B cell (primary cell): Measurements from ENCODE around the gene SLC2A13. TPM values are rescaled to one million over a fixed set of nuclear protein-coding genes. Genes with fewer than 3 reads are reported as not detected.

Experiments used
- ATAC-seq: fragments of 200-7000 bp; cut with Tn5 transposase; one replicate; pipeline ENCODE4 v1.10.0; 2021; ENCODE audit warnings: low read depth, mild to moderate bottlenecking, moderate number of reproducible peaks, moderate library complexity
- CTCF ChIA-PET: fragments of 350-600 bp; sonication (Branson Sonifier 250); formaldehyde crosslinking; loops from one replicate; lab custom pipeline; 2021; ENCODE audit warnings: antibody characterized with exemption, inconsistent platforms; lab: Charles Lee
- POLR2A ChIA-PET: fragments of 350-600 bp; sonication (Branson Sonifier 250); formaldehyde crosslinking; loops from one replicate; lab custom pipeline; 2021; ENCODE audit warnings: antibody characterized with exemption; lab: Charles Lee
- DNase-seq: peaks from one replicate; pipeline ENCODE4 v3.0.0; 2013
- H2AFZ ChIP-seq: 2 replicates; pipeline ENCODE4 v1.6.1; 2012; ENCODE audit warnings: mild to moderate bottlenecking, low read depth, low read length; ENCODE audit not compliant: insufficient read depth, poor library complexity, severe bottlenecking
- H3K27ac ChIP-seq, 2 donors: 1 replicate in 1 of 2; 2 replicates in 1 of 2; pipeline ENCODE4 v1.5.1; 2012 to 2013; ENCODE audit warnings: low read length in 2 of 2, mild to moderate bottlenecking in 2 of 2, moderate library complexity in 1 of 2
- H3K27me3 ChIP-seq, 4 experiments: fragments of 200-600 bp in 1 of 4; sonication (generic) in 1 of 4; replicated peaks in 1 of 4; 1 replicate in 2 of 4; 2 replicates in 2 of 4; pipeline versions ENCODE4 v1.6.1 to v1.7.0; 2013 to 2016; ENCODE audit warnings: low read length in 3 of 4, mild to moderate bottlenecking in 2 of 4, mixed read lengths in 1 of 4, moderate library complexity in 1 of 4; ENCODE audit not compliant: insufficient read depth in 4 of 4, control insufficient read depth in 3 of 4; ENCODE audit errors: control extremely low read depth in 1 of 4
- H3K36me3 ChIP-seq, 2 experiments: replicated peaks in 1 of 2; 1 replicate in 1 of 2; 2 replicates in 1 of 2; pipeline versions ENCODE4 v1.6.1 to v1.7.1; 2013; ENCODE audit warnings: low read length in 1 of 2; ENCODE audit not compliant: insufficient read depth in 2 of 2, control insufficient read depth in 1 of 2; ENCODE audit errors: control extremely low read depth in 1 of 2, extremely low read depth in 1 of 2
- H3K4me1 ChIP-seq, 2 donors: fragments of 200-600 bp in 1 of 2; sonication (generic) in 1 of 2; 1 replicate in 1 of 2; 2 replicates in 1 of 2; pipeline versions ENCODE4 v1.5.1 to v1.6.1; 2013 to 2017; ENCODE audit warnings: low read length in 2 of 2; ENCODE audit not compliant: control insufficient read depth in 2 of 2, insufficient read depth in 2 of 2
- H3K4me2 ChIP-seq: replicated peaks from 2 replicates; pipeline ENCODE3; 2012; ENCODE audit warnings: mild to moderate bottlenecking, low read depth, low read length; ENCODE audit not compliant: poor library complexity, severe bottlenecking
- H3K4me3 ChIP-seq, 5 experiments: fragments of 200-600 bp in 1 of 5; sonication (generic) in 1 of 5; 1 replicate in 3 of 5; 2 replicates in 2 of 5; pipeline versions ENCODE4 v1.5.1 to v1.7.0; 2011 to 2016; ENCODE audit warnings: low read length in 4 of 5, mild to moderate bottlenecking in 4 of 5, low read depth in 2 of 5, control low read depth in 1 of 5, moderate library complexity in 1 of 5; ENCODE audit not compliant: insufficient read depth in 1 of 5; ENCODE audit errors: control extremely low read depth in 1 of 5, extremely low read depth in 1 of 5
- H3K79me2 ChIP-seq: fragments of 200-600 bp; sonication (generic); one replicate; pipeline ENCODE4 v1.6.0; 2016; ENCODE audit warnings: low read length; ENCODE audit not compliant: control insufficient read depth, insufficient read depth
- H3K9ac ChIP-seq: fragments of 200-600 bp; sonication (generic); 2 replicates; pipeline ENCODE4 v1.6.1; 2017; ENCODE audit warnings: mild to moderate bottlenecking, low read length, moderate library complexity
- H3K9me3 ChIP-seq, 3 donors: one replicate each; pipeline versions ENCODE4 v1.6.1 to v1.7.1; 2013; ENCODE audit warnings: low read length in 2 of 3; ENCODE audit not compliant: control insufficient read depth in 2 of 3, insufficient read depth in 1 of 3; ENCODE audit errors: control extremely low read depth in 1 of 3
- H4K20me1 ChIP-seq: 2 replicates; pipeline ENCODE4 v1.6.0; 2012; ENCODE audit warnings: mild to moderate bottlenecking, low read length; ENCODE audit not compliant: insufficient read depth, control insufficient read depth, poor library complexity, severe bottlenecking
- H3K27ac Mint-ChIP-seq: one replicate; pipeline ENCODE4 v1.8.0; 2021; ENCODE audit warnings: mixed read lengths
- H3K27me3 Mint-ChIP-seq: one replicate; pipeline ENCODE4 v1.8.0; 2021; ENCODE audit warnings: mixed read lengths
- H3K4me1 Mint-ChIP-seq: one replicate; pipeline ENCODE4 v1.8.0; 2021; ENCODE audit warnings: mixed read lengths
- H3K4me3 Mint-ChIP-seq: one replicate; pipeline ENCODE4 v1.8.0; 2021; ENCODE audit warnings: mixed read lengths
- H3K9me3 Mint-ChIP-seq: one replicate; pipeline ENCODE4 v1.8.0; 2022; ENCODE audit warnings: mixed read lengths; ENCODE audit not compliant: insufficient read depth
- EZH2 ChIP-seq: IDR thresholded peaks from 2 replicates; pipeline ENCODE4 v1.6.1; 2012; ENCODE audit warnings: borderline replicate concordance, low read depth, mild to moderate bottlenecking, moderate library complexity, low read length; ENCODE audit not compliant: insufficient read depth, poor library complexity, severe bottlenecking
- WGBS: methylation state at CpG from one replicate; pipeline ENCODE4 v1.1.5; 2013; ENCODE audit warnings: missing lambda C conversion rate; ENCODE audit not compliant: insufficient coverage; 5-methylcytosine and 5-hydroxymethylcytosine counted together
- intact Hi-C: fragments of 100-400 bp; cut with micrococcal nuclease; formaldehyde crosslinking; loops from one replicate; pipeline ENCODE4 v1.10.0; 2022
- polyA plus RNA-seq: library from polyadenylated mRNA; depleted of rRNA; stranded (reverse); fragments of >200 nt; gene quantifications from 2 replicates; pipeline ENCODE4 v1.2.3, GENCODE V29; 2012
- total RNA-seq, 2 donors: library from RNA; stranded (reverse); fragments of 120-200 nt in 1 of 2; gene quantifications; 1 replicate in 1 of 2; 2 replicates in 1 of 2; pipeline versions ENCODE4 v1.2.3 to v1.2.4, GENCODE V29; 2013 to 2022
- TF ChIP-seq, protein P1 (sequence below): fragments of 200-600 bp; IDR thresholded peaks from one replicate; pipeline ENCODE4 v1.8.0; 2022; ENCODE audit warnings: antibody characterized with exemption, mild to moderate bottlenecking

SLC2A13 gene
- total and polyA plus RNA-seq, 2 donors (not counting 1 experiment from before 2014, with no cell fraction given): 2.1 to 8.6 TPM

DNA sequence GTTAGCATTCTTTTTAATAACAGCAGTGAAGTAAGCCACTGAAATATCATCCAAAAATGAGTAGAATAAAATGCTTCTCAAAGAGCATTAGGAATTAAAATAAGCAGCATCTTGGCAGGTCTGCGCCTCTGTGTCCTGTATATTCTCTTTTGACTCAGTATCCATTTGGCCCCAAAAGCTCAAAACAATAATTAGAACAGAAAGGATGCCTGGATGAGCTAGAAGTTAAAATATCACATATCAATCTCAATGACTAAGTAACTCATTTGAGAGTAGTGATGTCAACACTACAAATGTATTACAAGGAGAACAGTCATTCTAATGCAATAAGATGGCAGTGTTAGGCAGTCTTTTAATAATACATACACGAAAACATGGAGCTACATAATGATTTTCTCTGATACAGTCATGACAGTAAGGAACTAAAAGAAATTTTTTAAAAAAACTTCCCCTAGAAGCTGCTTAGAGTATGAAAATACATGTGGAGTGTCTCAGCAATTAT is 325.4 kb downstream of the SLC2A13 start:
- Histone ChIP-seq H3K4me1 (no peaks in the 10 kb centered on the region), H3K79me2 (no peaks in the 10 kb centered on the region), H4K20me1 (no peaks in the 10 kb centered on the region), H3K4me2 (no peak overlapping the region), H3K36me3 (no peaks in the 10 kb centered on the region), H3K27me3 (no peaks in the 10 kb centered on the region), H3K9ac (no peak overlapping the region), H3K9me3 (peaks cover 0 to 3% (median 0%) of the 10 kb centered on the region in 3 donors), H2AFZ (no peak overlapping the region), H3K27ac (no peak overlapping the region), H3K4me3 (no peak overlapping the region)
- TF ChIP-seq EZH2: no peak
- TF ChIP-seq, protein P1, sequence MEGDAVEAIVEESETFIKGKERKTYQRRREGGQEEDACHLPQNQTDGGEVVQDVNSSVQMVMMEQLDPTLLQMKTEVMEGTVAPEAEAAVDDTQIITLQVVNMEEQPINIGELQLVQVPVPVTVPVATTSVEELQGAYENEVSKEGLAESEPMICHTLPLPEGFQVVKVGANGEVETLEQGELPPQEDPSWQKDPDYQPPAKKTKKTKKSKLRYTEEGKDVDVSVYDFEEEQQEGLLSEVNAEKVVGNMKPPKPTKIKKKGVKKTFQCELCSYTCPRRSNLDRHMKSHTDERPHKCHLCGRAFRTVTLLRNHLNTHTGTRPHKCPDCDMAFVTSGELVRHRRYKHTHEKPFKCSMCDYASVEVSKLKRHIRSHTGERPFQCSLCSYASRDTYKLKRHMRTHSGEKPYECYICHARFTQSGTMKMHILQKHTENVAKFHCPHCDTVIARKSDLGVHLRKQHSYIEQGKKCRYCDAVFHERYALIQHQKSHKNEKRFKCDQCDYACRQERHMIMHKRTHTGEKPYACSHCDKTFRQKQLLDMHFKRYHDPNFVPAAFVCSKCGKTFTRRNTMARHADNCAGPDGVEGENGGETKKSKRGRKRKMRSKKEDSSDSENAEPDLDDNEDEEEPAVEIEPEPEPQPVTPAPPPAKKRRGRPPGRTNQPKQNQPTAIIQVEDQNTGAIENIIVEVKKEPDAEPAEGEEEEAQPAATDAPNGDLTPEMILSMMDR: no peak
- no peaks in the 10 kb centered on the region for H3K9me3 Mint-ChIP-seq
- DNase-seq: no peak
- no peaks in the 10 kb centered on the region for H3K4me1 Mint-ChIP-seq
- H3K4me3 Mint-ChIP-seq: no peak overlapping the region
- ChIA-PET CTCF (no interaction called here), POLR2A (no interaction called here)
- no peaks in the 10 kb centered on the region for H3K27me3 Mint-ChIP-seq
- no CpG with 5 or more reads among the region's 2 CpGs for WGBS
- no peak overlapping the region for H3K27ac Mint-ChIP-seq
- intact Hi-C loops: no loop called here
- no peak for ATAC-seq

DNA sequence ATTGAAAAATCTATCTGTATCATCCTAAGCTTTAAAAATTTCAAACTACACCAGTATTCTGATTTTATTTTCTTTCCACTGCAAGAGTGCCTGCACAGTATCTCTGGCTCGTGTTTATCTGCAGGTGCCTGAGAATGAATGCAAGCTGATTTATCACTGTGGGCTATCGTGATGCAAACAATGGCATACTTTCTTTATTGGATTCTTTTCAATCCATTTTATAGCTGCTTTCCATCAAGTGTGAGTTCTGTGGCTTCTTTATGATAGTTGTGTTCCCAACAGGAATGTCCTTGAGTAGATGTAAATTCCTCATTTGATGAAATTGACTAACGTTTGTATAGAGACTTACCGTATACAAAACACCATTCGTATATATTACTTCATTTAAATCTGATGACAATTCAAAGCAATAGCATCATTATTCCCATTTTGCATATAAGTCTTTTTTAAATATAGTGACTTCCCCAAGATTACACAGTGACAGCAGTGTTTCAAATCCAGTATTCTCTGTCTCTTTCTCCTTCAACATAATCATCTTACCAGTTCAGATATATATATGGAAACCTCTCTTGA is 326.0 kb downstream of the SLC2A13 start:
- POLR2A ChIA-PET: no interaction called here

More for the DNA sequence above, 326.0 kb downstream of the SLC2A13 start:
- no peak overlapping the region for H3K4me2 ChIP-seq
- H3K4me1 ChIP-seq: no peaks in the 10 kb centered on the region
- no peaks in the 10 kb centered on the region for H4K20me1 ChIP-seq
- H3K4me3 ChIP-seq: no peak overlapping the region
- Mint-ChIP-seq H3K27ac (no peak overlapping the region), H3K27me3 (no peaks in the 10 kb centered on the region), H3K4me1 (no peaks in the 10 kb centered on the region), H3K4me3 (no peak overlapping the region), H3K9me3 (no peaks in the 10 kb centered on the region)
- no peak overlapping the region for H3K27ac ChIP-seq
- H3K36me3 ChIP-seq: no peaks in the 10 kb centered on the region
- TF ChIP-seq, protein P1: no peak
- TF ChIP-seq EZH2: no peak
- DNase-seq (no peak), ATAC-seq (no peak)
- intact Hi-C loops: no loop called here
- CTCF ChIA-PET: no interaction called here
- H2AFZ ChIP-seq: no peak overlapping the region
- no peaks in the 10 kb centered on the region for H3K27me3 ChIP-seq
- no CpG with 5 or more reads among the region's 5 CpGs for WGBS
- H3K79me2 ChIP-seq: no peaks in the 10 kb centered on the region
- H3K9ac ChIP-seq: no peak overlapping the region
- H3K9me3 ChIP-seq: no peaks in the 10 kb centered on the region
